Ishikawa (cell line): ENCODE data around the gene ATP9A.

Experiments
- CEBPB ChIP-seq: IDR thresholded peaks from 2 replicates; pipeline ENCODE4 v1.6.1; 2012
- CREB1 ChIP-seq: IDR thresholded peaks from 2 replicates; pipeline ENCODE4 v1.6.1; 2012; ENCODE audit warnings: low read depth
- EGR1 ChIP-seq: IDR thresholded peaks from 2 replicates; pipeline ENCODE4 v1.6.1; 2012
- EP300 ChIP-seq: IDR thresholded peaks from 2 replicates; pipeline ENCODE4 v1.6.1; 2012; ENCODE audit warnings: borderline replicate concordance
- FOXM1 ChIP-seq: IDR thresholded peaks from 2 replicates; pipeline ENCODE4 v1.6.1; 2012; ENCODE audit warnings: low read depth, borderline replicate concordance
- NFIC ChIP-seq: IDR thresholded peaks from 2 replicates; pipeline ENCODE4 v1.6.1; 2012
- RAD21 ChIP-seq: IDR thresholded peaks from 2 replicates; pipeline ENCODE4 v1.6.1; 2012; ENCODE audit warnings: low read depth
- TAF1 ChIP-seq: IDR thresholded peaks from 2 replicates; pipeline ENCODE4 v1.6.1; 2012; ENCODE audit warnings: low read depth, mild to moderate bottlenecking
- TCF12 ChIP-seq: IDR thresholded peaks from 2 replicates; pipeline ENCODE4 v1.6.1; 2012; ENCODE audit warnings: low read depth
- TEAD4 ChIP-seq: IDR thresholded peaks from 2 replicates; pipeline ENCODE4 v1.6.1; 2012
- YY1 ChIP-seq: IDR thresholded peaks from 2 replicates; pipeline ENCODE4 v1.6.1; 2012; ENCODE audit warnings: low read depth
- ZBTB7A ChIP-seq: IDR thresholded peaks from 2 replicates; pipeline ENCODE4 v1.6.1; 2012; ENCODE audit warnings: low read depth
- TF ChIP-seq, protein P1 (sequence below): IDR thresholded peaks from 2 replicates; pipeline ENCODE4 v1.6.1; 2012; ENCODE audit warnings: low read depth, mild to moderate bottlenecking
- TF ChIP-seq, protein P2 (sequence below): IDR thresholded peaks from 2 replicates; pipeline ENCODE4 v1.6.1; 2012
- TF ChIP-seq, protein P3 (sequence below): IDR thresholded peaks from 2 replicates; pipeline ENCODE4 v1.6.1; 2012

The ATP9A gene

DNA sequence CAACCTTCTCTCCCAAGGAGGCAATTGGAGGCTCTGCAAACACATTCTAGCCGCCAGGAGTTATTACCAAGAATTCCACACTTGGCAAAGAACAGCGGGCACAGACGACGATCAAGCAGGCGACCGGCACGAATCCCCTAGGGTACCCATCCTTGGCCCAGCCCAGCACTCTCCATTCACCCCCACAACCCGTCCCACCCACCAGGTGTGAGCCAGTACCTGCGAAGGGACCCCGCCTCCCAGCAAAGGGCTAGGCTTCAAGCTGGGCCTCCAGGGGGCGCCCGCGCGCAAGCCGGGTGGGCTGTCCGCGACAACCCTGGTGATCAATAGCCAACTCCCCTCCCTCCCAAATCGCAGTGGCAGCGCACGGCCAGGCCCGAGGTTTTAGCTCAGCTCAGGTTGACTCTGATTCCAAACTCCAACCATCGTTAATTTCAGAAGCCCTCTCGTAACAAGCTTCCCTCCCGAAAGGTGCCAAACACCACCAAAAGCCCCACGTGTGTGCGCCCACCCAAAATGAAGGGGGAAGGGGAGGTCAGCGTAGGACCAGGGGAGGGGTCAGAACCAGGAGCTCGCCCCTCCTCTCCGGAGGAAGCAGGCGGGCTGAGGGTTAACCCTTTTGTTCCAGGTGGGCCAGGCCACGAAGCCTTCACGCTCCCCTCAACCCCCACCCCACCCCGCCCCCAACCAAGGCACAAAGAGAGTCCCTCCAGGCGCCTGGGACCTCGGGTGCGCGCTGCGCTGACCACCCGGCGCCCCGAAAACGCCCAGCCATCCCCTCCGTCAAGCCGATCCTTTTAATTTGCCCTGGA lies 32.1 kb upstream of the ATP9A start:
- TF ChIP-seq RAD21 (peak; percentile 80), CEBPB (no peak), NFIC (no peak), TEAD4 (no peak), EGR1 (no peak), FOXM1 (no peak), CREB1 (no peak), ZBTB7A (peak; percentile 98), EP300 (no peak)

DNA sequence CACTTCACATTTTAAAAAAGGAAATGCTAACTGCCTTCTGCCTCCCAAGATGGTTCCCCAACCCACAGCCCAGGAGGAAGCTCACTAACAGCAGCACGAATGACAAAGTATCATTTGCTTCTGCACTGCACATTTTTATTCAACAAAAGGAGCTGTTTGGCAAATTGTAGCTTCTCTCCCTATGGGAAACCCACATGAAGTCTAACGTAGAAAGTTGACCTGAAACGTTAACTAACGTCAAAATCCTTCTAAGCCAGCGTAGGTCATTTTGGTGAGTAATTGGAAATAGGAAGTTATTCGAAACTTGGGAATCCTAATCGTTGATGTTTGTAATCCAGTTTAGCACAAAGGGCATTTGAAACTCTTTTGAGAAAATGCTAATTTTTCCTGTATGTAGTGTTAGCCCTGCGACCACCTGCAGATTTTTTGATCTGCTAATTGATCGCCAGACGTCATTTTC lies 31.2 kb upstream of the ATP9A start:
- no peak for TF ChIP-seq TCF12

DNA sequence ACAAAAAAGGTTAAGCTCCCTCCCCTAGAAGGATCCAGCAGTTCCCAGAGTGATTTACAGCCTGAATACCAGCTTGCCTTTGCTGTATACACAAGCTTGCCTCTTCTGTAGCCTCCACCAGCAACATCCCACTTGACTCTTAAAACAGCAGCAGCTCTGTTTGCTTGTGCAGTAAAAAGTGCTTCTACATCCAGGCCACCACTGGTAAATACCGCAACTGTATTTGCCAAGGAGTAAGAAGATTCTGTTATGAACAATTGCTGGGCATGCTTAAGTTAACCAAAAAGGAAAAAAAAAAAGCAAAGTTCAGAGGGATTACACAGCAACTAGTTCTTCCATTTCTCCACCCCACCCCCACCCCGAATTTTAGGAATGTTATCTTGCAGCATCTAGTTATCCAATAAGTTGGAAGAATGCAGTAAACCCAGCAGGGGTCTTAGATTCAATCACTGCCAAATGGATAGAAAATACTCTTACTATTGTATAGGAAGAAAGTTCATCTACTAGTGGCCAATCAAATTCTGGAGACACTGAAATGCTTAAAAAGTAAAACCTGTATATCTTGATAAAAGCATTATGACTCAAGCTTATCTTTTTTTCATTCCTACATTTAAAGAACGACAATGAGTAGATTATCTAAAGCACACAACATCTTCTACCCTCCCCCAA lies 29.3 kb upstream of the ATP9A start:
- TF ChIP-seq TEAD4 = no peak
- TF ChIP-seq, protein P1, sequence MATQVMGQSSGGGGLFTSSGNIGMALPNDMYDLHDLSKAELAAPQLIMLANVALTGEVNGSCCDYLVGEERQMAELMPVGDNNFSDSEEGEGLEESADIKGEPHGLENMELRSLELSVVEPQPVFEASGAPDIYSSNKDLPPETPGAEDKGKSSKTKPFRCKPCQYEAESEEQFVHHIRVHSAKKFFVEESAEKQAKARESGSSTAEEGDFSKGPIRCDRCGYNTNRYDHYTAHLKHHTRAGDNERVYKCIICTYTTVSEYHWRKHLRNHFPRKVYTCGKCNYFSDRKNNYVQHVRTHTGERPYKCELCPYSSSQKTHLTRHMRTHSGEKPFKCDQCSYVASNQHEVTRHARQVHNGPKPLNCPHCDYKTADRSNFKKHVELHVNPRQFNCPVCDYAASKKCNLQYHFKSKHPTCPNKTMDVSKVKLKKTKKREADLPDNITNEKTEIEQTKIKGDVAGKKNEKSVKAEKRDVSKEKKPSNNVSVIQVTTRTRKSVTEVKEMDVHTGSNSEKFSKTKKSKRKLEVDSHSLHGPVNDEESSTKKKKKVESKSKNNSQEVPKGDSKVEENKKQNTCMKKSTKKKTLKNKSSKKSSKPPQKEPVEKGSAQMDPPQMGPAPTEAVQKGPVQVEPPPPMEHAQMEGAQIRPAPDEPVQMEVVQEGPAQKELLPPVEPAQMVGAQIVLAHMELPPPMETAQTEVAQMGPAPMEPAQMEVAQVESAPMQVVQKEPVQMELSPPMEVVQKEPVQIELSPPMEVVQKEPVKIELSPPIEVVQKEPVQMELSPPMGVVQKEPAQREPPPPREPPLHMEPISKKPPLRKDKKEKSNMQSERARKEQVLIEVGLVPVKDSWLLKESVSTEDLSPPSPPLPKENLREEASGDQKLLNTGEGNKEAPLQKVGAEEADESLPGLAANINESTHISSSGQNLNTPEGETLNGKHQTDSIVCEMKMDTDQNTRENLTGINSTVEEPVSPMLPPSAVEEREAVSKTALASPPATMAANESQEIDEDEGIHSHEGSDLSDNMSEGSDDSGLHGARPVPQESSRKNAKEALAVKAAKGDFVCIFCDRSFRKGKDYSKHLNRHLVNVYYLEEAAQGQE = no peak
- TF ChIP-seq EGR1 = no peak
- TF ChIP-seq, protein P2, sequence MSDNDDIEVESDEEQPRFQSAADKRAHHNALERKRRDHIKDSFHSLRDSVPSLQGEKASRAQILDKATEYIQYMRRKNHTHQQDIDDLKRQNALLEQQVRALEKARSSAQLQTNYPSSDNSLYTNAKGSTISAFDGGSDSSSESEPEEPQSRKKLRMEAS = no peak
- TF ChIP-seq CREB1 = no peak
- no peak for TF ChIP-seq EP300
- TF ChIP-seq ZBTB7A = no peak
- no peak for TF ChIP-seq TAF1
- no peak for TF ChIP-seq FOXM1
- no peak for TF ChIP-seq TCF12
- no peak for TF ChIP-seq NFIC
- TF ChIP-seq, protein P3, sequence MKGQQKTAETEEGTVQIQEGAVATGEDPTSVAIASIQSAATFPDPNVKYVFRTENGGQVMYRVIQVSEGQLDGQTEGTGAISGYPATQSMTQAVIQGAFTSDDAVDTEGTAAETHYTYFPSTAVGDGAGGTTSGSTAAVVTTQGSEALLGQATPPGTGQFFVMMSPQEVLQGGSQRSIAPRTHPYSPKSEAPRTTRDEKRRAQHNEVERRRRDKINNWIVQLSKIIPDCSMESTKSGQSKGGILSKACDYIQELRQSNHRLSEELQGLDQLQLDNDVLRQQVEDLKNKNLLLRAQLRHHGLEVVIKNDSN = no peak
- TF ChIP-seq YY1 = no peak
- no peak for TF ChIP-seq RAD21
- no peak for TF ChIP-seq CEBPB

DNA sequence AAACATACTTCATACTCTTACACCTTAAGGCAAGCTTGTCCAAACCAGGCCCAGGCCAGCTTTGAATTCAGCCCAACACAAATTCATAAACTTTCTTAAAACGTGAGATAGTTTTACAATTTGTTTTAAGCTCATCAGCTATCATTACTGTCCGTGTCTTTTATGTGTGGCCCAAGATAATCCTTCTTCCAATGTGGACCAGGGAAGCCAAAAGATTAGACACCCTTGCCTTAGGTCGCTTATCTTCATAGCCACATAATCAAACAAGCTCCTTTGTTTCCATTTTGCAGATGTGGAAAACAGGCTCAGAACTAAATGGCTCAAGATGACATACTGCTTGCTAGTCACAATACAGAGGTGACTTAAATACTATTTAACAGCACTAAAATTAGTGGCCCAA lies 28.1 kb upstream of the ATP9A start:
- TF ChIP-seq CREB1 (no peak), TCF12 (no peak), ZBTB7A (no peak), EP300 (no peak), EGR1 (no peak), TEAD4 (no peak), NFIC (no peak), FOXM1 (no peak), YY1 (no peak), TAF1 (no peak)
- TF ChIP-seq, protein P2 = no peak
- TF ChIP-seq, protein P1 = no peak
- TF ChIP-seq, protein P3 = no peak

DNA sequence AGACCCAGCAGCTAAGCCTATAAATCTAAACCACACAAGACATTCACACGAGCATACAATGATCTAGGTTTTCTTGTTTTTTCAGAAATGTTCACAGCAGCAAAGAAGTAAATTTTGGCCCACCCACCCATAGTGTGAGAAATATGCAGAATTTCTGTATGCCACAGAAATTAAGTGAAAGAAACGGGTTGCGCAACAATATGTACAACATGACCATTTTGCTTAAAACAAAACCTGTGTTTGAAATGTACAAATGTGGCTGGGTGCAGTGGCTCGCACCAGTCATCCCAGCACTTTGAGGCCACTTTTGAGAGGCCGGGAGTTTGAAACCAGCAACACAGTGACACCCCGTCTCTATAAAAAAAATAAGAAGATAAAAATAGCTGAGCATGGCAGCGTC lies 24.8 kb upstream of the ATP9A start:
- peak; percentile 86 for TF ChIP-seq CEBPB
- no peak for TF ChIP-seq EP300
- no peak for TF ChIP-seq EGR1
- TF ChIP-seq CREB1 = no peak
- TF ChIP-seq, protein P1 = no peak
